ENCODE measurements around the gene MYBPC2.

The MYBPC2 gene

DNA sequence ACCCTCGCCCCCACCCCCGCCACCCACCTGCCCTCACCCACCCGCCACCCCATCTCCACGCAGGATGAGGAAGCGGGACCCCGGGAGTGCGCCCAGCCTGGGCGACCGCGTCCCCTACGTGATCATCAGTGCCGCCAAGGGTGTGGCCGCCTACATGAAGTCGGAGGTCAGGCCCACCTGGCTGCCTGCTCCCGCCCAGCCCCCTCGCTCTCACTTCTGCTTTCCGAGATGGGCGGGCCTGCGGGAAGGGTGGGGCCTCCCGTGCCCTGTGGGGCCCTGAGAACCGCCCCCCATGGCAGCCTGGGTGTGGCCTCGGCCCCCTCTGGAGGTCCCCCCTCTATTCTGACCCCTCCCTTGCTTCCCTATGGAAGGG, 17.0 kb upstream of the MYBPC2 start (continued):
- no peak for TF ChIP-seq ZNF530 (tag by site-specific recombination; IDR thresholded peaks at IDR 0.05; ENCODE audit: low read depth)
- TF ChIP-seq, protein P1, sequence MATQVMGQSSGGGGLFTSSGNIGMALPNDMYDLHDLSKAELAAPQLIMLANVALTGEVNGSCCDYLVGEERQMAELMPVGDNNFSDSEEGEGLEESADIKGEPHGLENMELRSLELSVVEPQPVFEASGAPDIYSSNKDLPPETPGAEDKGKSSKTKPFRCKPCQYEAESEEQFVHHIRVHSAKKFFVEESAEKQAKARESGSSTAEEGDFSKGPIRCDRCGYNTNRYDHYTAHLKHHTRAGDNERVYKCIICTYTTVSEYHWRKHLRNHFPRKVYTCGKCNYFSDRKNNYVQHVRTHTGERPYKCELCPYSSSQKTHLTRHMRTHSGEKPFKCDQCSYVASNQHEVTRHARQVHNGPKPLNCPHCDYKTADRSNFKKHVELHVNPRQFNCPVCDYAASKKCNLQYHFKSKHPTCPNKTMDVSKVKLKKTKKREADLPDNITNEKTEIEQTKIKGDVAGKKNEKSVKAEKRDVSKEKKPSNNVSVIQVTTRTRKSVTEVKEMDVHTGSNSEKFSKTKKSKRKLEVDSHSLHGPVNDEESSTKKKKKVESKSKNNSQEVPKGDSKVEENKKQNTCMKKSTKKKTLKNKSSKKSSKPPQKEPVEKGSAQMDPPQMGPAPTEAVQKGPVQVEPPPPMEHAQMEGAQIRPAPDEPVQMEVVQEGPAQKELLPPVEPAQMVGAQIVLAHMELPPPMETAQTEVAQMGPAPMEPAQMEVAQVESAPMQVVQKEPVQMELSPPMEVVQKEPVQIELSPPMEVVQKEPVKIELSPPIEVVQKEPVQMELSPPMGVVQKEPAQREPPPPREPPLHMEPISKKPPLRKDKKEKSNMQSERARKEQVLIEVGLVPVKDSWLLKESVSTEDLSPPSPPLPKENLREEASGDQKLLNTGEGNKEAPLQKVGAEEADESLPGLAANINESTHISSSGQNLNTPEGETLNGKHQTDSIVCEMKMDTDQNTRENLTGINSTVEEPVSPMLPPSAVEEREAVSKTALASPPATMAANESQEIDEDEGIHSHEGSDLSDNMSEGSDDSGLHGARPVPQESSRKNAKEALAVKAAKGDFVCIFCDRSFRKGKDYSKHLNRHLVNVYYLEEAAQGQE (tag by site-specific recombination; IDR thresholded peaks at IDR 0.05) = no peak

DNA sequence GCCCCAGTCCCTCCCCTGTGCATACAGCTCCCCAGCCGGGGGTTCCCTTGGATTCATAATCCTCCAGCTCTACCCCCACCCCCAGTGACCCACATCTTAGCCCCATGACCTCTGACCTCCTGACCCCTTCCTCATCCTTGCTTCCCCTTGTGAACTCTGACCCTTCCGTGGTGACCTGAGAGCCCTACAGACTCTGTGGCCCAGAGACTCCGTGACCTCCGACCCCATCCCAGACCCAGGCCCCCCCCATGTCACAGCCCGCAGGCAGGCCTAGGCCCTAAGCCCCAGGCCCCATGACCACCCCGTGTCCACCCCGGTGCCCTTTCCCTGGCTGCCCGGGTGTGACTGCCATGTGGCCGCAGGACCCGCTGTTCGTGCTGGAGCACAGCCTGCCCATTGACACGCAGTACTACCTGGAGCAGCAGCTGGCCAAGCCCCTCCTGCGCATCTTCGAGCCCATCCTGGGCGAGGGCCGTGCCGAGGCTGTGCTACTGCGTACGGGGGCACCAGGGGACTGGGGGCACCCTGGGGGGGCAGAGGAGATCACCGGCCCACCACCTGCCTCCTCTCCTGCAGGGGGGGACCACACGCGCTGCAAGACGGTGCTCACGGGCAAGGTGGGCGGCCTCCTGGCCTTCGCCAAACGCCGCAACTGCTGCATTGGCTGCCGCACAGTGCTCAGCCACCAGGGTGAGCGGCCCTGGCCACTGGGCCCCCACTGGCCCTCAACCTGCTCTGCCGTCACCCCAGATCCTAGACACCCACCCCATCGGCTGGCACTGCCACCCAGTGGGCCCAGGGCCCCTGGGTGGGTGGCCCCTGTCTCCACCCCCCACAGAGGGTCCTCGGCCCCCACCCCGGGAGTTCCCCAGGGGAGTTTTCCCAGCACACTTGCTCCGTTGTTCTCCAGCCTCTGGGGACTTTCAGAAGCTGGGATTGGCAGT, 16.4 kb upstream of the MYBPC2 start:
- POLR2A ChIA-PET = no interaction called here
- no peak for TF ChIP-seq ZBTB20 (tag by site-specific recombination; IDR thresholded peaks at IDR 0.05)
- TF ChIP-seq KLF1 (tag by site-specific recombination; IDR thresholded peaks at IDR 0.05) = 0 out of 2 replicates have a peak, but pooled peaks have one; percentile 63
- TF ChIP-seq GLIS1 (tag by site-specific recombination; IDR thresholded peaks at IDR 0.05) = peak; percentile 65
- TF ChIP-seq ZNF623 (tag by site-specific recombination; IDR thresholded peaks at IDR 0.05) = peak; percentile 24; the same call in 1 of the 2 replicates
- TF ChIP-seq, protein P2, sequence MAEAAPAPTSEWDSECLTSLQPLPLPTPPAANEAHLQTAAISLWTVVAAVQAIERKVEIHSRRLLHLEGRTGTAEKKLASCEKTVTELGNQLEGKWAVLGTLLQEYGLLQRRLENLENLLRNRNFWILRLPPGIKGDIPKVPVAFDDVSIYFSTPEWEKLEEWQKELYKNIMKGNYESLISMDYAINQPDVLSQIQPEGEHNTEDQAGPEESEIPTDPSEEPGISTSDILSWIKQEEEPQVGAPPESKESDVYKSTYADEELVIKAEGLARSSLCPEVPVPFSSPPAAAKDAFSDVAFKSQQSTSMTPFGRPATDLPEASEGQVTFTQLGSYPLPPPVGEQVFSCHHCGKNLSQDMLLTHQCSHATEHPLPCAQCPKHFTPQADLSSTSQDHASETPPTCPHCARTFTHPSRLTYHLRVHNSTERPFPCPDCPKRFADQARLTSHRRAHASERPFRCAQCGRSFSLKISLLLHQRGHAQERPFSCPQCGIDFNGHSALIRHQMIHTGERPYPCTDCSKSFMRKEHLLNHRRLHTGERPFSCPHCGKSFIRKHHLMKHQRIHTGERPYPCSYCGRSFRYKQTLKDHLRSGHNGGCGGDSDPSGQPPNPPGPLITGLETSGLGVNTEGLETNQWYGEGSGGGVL (tag by site-specific recombination; IDR thresholded peaks at IDR 0.05) = 0 out of 2 replicates have a peak, but pooled peaks have one; percentile 10
- no peak for TF ChIP-seq ZBTB48 (tag by site-specific recombination; IDR thresholded peaks at IDR 0.05)
- TF ChIP-seq KLF8 (tag by site-specific recombination; IDR thresholded peaks at IDR 0.05) = peak; percentile 69
- TF ChIP-seq ZNF146 (tag by site-specific recombination; IDR thresholded peaks at IDR 0.05) = no peak
- peak; percentile 69; the same call in 1 of the 2 replicates for TF ChIP-seq GLIS2 (tag by site-specific recombination; IDR thresholded peaks at IDR 0.05)
- no peak for TF ChIP-seq OSR2 (tag by site-specific recombination; IDR thresholded peaks at IDR 0.05)
- no peak for TF ChIP-seq ZNF707 (tag by site-specific recombination; IDR thresholded peaks at IDR 0.05)
- no peak for TF ChIP-seq ZNF155 (tag by site-specific recombination; IDR thresholded peaks at IDR 0.05)
- TF ChIP-seq ZBTB7A (tag by site-specific recombination; IDR thresholded peaks at IDR 0.05; ENCODE audit: low read depth) = peak; percentile 68; the same call in 1 of the 2 replicates
- TF ChIP-seq ZNF248 (tag by site-specific recombination; IDR thresholded peaks at IDR 0.05) = no peak
- TF ChIP-seq, protein P3, sequence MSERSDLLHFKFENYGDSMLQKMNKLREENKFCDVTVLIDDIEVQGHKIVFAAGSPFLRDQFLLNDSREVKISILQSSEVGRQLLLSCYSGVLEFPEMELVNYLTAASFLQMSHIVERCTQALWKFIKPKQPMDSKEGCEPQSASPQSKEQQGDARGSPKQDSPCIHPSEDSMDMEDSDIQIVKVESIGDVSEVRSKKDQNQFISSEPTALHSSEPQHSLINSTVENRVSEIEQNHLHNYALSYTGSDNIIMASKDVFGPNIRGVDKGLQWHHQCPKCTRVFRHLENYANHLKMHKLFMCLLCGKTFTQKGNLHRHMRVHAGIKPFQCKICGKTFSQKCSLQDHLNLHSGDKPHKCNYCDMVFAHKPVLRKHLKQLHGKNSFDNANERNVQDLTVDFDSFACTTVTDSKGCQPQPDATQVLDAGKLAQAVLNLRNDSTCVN (tag by site-specific recombination; optimal IDR thresholded peaks at IDR 0.05) = peak; percentile 7
- TF ChIP-seq, protein P4, sequence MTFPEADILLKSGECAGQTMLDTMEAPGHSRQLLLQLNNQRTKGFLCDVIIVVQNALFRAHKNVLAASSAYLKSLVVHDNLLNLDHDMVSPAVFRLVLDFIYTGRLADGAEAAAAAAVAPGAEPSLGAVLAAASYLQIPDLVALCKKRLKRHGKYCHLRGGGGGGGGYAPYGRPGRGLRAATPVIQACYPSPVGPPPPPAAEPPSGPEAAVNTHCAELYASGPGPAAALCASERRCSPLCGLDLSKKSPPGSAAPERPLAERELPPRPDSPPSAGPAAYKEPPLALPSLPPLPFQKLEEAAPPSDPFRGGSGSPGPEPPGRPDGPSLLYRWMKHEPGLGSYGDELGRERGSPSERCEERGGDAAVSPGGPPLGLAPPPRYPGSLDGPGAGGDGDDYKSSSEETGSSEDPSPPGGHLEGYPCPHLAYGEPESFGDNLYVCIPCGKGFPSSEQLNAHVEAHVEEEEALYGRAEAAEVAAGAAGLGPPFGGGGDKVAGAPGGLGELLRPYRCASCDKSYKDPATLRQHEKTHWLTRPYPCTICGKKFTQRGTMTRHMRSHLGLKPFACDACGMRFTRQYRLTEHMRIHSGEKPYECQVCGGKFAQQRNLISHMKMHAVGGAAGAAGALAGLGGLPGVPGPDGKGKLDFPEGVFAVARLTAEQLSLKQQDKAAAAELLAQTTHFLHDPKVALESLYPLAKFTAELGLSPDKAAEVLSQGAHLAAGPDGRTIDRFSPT (tag by site-specific recombination; IDR thresholded peaks at IDR 0.05) = peak; percentile 58
- TF ChIP-seq, protein P5, sequence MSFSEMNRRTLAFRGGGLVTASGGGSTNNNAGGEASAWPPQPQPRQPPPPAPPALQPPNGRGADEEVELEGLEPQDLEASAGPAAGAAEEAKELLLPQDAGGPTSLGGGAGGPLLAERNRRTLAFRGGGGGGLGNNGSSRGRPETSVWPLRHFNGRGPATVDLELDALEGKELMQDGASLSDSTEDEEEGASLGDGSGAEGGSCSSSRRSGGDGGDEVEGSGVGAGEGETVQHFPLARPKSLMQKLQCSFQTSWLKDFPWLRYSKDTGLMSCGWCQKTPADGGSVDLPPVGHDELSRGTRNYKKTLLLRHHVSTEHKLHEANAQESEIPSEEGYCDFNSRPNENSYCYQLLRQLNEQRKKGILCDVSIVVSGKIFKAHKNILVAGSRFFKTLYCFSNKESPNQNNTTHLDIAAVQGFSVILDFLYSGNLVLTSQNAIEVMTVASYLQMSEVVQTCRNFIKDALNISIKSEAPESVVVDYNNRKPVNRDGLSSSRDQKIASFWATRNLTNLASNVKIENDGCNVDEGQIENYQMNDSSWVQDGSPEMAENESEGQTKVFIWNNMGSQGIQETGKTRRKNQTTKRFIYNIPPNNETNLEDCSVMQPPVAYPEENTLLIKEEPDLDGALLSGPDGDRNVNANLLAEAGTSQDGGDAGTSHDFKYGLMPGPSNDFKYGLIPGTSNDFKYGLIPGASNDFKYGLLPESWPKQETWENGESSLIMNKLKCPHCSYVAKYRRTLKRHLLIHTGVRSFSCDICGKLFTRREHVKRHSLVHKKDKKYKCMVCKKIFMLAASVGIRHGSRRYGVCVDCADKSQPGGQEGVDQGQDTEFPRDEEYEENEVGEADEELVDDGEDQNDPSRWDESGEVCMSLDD (tag by site-specific recombination; IDR thresholded peaks at IDR 0.05) = peak; percentile 72
- TF ChIP-seq BCL11B (tag by site-specific recombination; IDR thresholded peaks at IDR 0.05; ENCODE audit: low read depth) = peak; percentile 100
- 0 out of 2 replicates have a peak, but pooled peaks have one; percentile 1 for TF ChIP-seq SP2 (tag by site-specific recombination; IDR thresholded peaks at IDR 0.05)
- no peak for TF ChIP-seq ZNF302 (tag by site-specific recombination; IDR thresholded peaks at IDR 0.05; ENCODE audit: low read depth)

More for the DNA sequence above, 16.4 kb upstream of the MYBPC2 start:
- H3K36me3 ChIP-seq (ENCODE audit: control insufficient read depth in 2 of 2, insufficient read depth in 1 of 2, low read length in 2 of 2) = peaks cover 16 to 37% of the 10 kb centered on the region in 2 experiments; a peak in 2 of 3 replicates
- H3K27ac ChIP-seq (ENCODE audit: extremely low read depth, low read depth, low read length) = no peak overlapping the region
- H3K4me3 ChIP-seq (ENCODE audit: low read depth, low read length) = no peak overlapping the region
- no peaks in the 10 kb centered on the region for H3K9me3 ChIP-seq (ENCODE audit: control insufficient read depth, insufficient read depth, low read depth, low read length)
- no peaks in the 10 kb centered on the region for H3K4me1 ChIP-seq (ENCODE audit: control insufficient read depth, insufficient read depth, low read length)
- CTCF ChIA-PET = interaction anchor here (0.5 to 1.8 kb wide), 6 partner anchors 9 to 124 kb away, joined by 4 to 20 read pairs (median 5); partner anchors contain the start of gene NR1H2
